AG08396 (cell line): ENCODE data around the gene ATP11A.
"Not testable (repeated sequence)": the region's sequence is repeated elsewhere in the genome, so short reads cannot be mapped to it uniquely, and the experiment has no call there.

ENCODE experiments used
- DNase-seq: peaks from one replicate; pipeline ENCODE4 v3.0.0; 2012; ENCODE audit warnings: low spot score, mixed read lengths

ATP11A gene

GRCh38 chr13:112692586-112692985 is 2.7 kb downstream of the ATP11A start:
- DNase-seq: no peak

- peak; percentile 84 for DNase-seq
Observed at GRCh38 chr13:112693831-112694497, 4.1 kb downstream of the ATP11A start.

DNA sequence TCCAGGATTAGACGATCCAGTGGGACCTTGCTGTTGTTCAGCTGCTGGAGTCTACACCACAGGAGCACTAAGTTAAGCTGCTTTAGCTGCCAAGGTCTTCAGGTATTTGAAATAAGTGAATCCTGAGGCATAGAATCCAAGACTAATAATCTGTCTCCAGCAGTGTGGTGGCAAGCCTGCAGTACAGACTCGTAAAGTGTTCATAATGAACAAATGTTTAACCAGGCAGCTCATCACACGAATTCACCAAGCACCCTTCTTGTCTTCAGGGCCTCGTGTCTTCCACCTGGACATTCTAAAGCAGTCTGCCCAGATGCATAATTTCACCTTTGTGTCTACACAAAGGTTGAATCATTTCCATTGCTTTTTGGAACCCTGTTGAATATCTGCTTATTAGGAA is 5.3 kb downstream of the ATP11A start:
- DNase-seq: no peak

- DNase-seq: no peak
Observed at GRCh38 chr13:112696001-112696868, 6.4 kb downstream of the ATP11A start.

DNA sequence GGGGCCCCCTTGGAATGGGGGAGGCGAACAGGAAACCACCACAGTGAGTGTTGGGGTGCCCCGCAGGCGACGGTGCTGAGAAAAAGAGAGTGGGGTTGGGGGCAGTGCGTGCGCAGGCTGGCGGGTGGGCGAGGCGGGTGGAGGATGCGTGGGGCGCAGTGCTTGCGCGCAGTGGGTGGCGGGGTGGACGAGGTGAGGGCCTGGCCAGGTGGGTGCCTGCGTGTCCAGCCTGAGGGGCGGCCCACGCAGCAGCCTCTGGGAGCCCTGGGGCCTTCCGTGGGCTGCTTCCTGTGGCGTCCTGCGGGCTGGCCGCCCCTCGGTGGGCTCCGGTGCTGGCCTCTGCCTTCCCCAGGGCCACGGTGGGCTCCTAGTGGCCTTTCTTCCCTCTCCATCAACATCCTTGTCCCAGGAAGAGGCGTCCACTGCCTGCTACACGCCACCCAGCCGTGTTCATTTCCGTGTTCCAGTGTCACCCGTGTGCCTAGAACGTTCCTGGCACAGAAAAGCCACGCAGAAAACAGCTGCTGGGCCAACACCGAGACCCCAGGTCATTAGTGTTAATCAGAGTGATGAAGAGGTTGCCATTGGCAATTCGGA is 7.1 kb downstream of the ATP11A start:
- no peak for DNase-seq

DNA sequence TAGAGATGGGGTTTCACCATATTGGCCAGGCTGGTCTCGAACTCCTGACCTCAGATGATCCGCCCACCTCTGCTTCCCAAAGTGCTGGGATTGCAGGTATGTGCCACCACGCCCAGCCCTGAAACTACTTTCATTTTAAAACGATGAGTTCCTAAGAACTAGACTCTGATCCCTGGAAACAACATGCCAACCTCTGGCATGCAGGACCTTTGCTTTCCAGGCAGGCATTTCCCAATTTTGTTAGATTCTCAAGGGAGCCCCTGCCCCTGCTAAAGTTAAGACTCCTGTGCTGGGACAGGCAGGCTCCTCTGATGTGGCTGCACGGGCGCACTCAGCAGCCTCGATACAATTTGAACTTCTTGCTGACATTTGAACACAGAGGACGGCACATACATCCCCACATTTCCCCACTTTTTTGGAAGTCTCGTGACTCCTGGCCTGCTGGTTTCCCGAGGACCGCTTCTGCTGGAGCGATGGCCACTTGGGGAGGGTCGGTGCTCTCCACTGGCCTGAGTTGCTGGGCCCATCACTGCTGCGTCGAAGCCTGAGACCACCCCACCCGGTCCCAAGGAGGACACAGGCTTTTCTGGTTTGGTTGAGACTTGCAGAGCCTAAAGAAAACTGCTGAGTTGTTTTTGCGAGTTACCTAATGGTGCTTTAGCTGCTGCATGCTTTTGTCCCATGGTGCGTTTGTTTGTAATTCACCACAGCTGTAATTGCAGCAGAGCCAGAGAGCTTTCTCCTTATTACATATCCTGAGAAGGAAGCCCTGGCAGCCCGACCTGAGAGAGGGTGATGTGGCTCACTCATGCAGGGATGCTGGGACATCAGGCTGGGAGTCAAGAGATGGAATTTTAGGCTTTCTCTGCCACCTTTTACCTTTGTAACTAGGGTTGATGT is 8.2 kb downstream of the ATP11A start:
- DNase-seq: no peak

GRCh38 chr13:112699322-112699918 is 9.6 kb downstream of the ATP11A start:
- no peak for DNase-seq

GRCh38 chr13:112700291-112701060 is 10.6 kb downstream of the ATP11A start:
- no peak for DNase-seq

- no peak for DNase-seq
Observed at GRCh38 chr13:112702341-112702985, 12.6 kb downstream of the ATP11A start.

DNA sequence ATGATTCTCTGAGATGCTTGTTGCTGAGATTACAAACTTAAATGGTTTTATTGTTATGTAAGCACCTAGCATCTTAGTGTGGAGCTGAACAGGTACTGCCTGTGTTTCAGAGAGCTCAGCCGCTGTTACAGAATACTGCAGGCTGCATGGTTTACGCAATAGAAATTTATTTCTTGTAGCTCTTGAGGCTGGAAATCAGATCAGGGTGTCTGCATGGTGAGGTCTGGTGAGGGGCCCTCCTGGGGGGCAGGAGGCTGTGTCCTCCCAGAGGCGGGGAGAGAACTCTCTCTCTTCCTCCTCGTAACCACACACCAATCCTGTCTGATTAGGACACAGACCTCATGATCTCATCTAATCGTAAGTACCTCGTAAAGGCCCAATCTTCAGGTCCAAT is 13.1 kb downstream of the ATP11A start:
- DNase-seq: no peak

GRCh38 chr13:112703449-112704284 is 13.8 kb downstream of the ATP11A start:
- DNase-seq: no peak

DNA sequence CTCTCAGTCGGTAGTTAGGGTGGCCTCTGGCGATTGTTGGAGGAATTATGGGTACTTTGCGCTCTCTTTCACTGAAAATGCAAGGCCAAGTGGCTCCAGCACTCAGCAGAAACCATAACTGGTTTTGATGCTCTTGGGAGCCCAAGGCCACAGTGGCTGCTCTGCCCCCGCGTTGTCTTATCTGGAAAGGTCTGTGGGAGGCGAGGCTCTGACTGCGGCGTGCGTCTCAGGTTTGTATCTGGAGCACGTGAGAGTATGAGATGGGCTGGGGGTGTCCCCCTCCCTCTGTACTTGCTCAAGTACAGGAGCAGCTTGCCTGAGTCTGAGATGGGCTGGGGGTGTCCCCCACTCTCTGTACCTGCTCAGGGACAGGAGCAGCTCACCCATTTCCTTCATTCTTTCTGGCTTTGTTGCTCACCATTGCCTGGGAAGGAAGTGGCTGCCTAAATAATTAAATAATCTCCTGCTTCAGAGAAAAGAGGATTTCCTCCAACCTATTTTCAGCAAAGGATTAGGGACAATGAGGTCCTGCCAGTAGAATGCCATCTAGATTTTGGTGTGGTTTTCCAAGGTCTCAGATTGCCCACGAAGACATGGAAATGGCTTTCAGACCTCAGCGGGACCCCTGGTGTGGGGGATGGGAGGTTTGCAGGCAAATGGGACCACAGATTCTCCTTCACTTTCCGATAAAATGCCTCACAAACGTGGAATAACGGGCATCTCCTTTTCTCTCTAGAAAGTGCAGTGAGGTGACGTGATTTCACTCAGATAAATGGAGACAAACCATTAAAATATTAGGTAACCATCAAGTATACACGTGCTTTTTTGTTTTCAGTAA is 14.7 kb downstream of the ATP11A start:
- DNase-seq: no peak

- DNase-seq: no peak
Observed at GRCh38 chr13:112705286-112705685, 15.4 kb downstream of the ATP11A start.

DNA sequence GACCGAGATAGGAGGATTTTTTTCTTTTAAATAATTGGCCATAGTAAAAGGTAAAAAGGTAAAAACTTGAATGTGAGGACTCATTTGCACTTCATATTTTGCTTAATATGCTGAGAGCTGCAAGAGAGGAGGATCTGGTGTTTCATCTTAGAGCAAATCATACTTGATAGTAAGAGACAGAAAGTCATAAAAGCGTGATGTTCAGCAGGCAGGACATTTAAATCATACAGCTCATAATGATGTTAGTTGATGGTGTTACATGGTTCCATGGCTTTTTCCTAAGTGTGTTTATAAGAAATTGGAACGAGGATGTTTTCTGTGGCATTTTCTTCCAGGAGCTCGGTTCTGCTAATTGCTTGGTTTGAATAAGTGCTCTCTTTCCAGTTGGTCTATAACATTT is 16.3 kb downstream of the ATP11A start:
- no peak for DNase-seq

- no peak for DNase-seq
Observed at GRCh38 chr13:112708560-112709240, 18.9 kb downstream of the ATP11A start.

GRCh38 chr13:112709316-112709715 is 19.5 kb downstream of the ATP11A start:
- not testable (repeated sequence) for DNase-seq

DNA sequence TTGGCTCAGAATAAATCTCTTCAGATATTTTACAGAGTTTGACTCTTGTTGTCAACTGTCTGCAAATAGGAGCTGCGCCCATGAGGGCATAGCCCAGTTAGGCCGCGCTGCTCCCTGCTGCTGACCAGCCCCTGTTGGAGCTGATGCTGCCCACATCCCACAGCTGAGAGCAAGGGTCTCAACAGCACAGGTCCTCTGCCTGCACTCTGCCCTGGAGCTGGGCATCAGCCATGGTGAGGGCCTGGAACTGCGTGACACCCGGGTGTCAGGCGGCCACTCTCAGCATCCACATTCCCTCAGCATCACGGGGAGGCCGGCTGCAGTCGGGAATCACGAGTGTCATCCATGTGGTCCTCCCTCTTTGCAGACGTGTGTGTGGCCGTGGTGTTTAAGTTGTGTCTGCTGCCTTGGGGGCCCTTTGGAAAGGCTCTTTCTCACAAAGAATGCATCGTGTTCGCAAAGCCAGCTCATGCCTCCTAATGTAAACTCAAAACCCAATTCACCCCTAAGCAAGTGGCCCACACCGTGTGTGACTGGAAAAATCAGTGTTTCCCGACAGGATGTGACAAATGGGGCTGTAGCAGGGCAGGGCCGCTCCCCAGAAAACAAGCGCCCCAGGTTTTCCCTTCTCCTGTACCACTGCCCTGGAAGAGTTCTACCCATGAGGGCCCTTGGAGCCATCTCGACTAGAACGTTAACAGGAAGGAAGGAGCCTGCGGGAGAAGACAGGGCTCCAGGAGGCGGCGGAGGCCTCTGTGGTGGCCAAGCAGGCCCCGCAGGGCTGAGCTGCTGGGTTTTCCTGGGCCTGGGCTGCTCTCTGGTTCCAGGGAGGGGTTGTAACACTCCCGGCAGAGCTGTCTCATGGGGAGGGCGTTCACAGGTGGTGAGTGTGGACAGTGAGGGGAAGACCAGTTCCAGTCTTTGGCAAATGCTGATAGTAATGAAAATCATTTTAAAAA is 20.3 kb downstream of the ATP11A start:
- no peak for DNase-seq
